Liver (tissue), 9 donors: ENCODE data around the gene SLC45A1. TPM values are rescaled to one million over a fixed set of nuclear protein-coding genes. Genes with fewer than 3 reads are reported as not detected.

ENCODE experiments used
- DNase-seq: peaks from one replicate; pipeline ENCODE4 v3.0.0-alpha.2; 2017; ENCODE audit warnings: low spot score
- H3K27ac ChIP-seq, 2 donors: one replicate each; pipeline ENCODE4 v1.7.0; 2013; ENCODE audit warnings: inconsistent platforms in 2 of 2, low read length in 2 of 2, control low read depth in 1 of 2, low read depth in 1 of 2, mild to moderate bottlenecking in 1 of 2
- H3K27me3 ChIP-seq, 4 donors: one replicate each; pipeline versions ENCODE4 v1.6.1 to v1.7.0; 2013; ENCODE audit warnings: low read length in 3 of 4, inconsistent platforms in 1 of 4, mild to moderate bottlenecking in 1 of 4, moderate library complexity in 1 of 4; ENCODE audit not compliant: control insufficient read depth in 4 of 4, insufficient read depth in 4 of 4
- H3K36me3 ChIP-seq, 4 donors: one replicate each; pipeline versions ENCODE4 v1.6.1 to v1.7.0; 2013; ENCODE audit warnings: low read length in 3 of 4, mild to moderate bottlenecking in 3 of 4, low read depth in 1 of 4, moderate library complexity in 1 of 4; ENCODE audit not compliant: control insufficient read depth in 4 of 4, insufficient read depth in 3 of 4
- H3K4me1 ChIP-seq, 4 donors: one replicate each; pipeline versions ENCODE4 v1.6.1 to v1.7.0; 2013; ENCODE audit warnings: low read length in 3 of 4, mild to moderate bottlenecking in 3 of 4, moderate library complexity in 1 of 4; ENCODE audit not compliant: control insufficient read depth in 4 of 4, insufficient read depth in 4 of 4
- H3K4me3 ChIP-seq, 3 donors: one replicate each; pipeline versions ENCODE4 v1.6.1 to v1.7.0; 2013; ENCODE audit warnings: low read length in 3 of 3, control low read depth in 1 of 3, low read depth in 1 of 3, mild to moderate bottlenecking in 1 of 3
- H3K9ac ChIP-seq, 2 donors: one replicate each; pipeline ENCODE4 v1.7.0; 2013; ENCODE audit warnings: low read length in 2 of 2, mild to moderate bottlenecking in 2 of 2, moderate library complexity in 2 of 2, control low read depth in 1 of 2, low read depth in 1 of 2
- H3K9me3 ChIP-seq, 4 donors: one replicate each; pipeline versions ENCODE4 v1.6.1 to v1.7.0; 2013; ENCODE audit warnings: low read length in 3 of 4; ENCODE audit not compliant: control insufficient read depth in 4 of 4
- CTCF ChIP-seq: fragments of 150-350 bp; IDR thresholded peaks from 2 replicates; pipeline ENCODE4 v1.5.1; 2017; ENCODE audit warnings: improper control_type of control experiment, low read depth, low read length; ENCODE audit not compliant: missing input control
- EGR1 ChIP-seq, 2 donors: IDR thresholded peaks; 2 replicates each; pipeline ENCODE4 v1.6.1; 2016 to 2018; ENCODE audit warnings: antibody characterized with exemption in 2 of 2, low read depth in 2 of 2
- FOXA1 ChIP-seq: IDR thresholded peaks from 2 replicates; pipeline ENCODE4 v1.6.1; 2016; ENCODE audit warnings: antibody characterized with exemption
- FOXA2 ChIP-seq: IDR thresholded peaks from 2 replicates; pipeline ENCODE4 v1.6.1; 2016; ENCODE audit warnings: antibody characterized with exemption
- GABPA ChIP-seq, 2 donors: IDR thresholded peaks in 1 of 2; conservative IDR thresholded peaks in 1 of 2; 2 replicates each; pipeline ENCODE4 v1.6.1; 2016; ENCODE audit warnings: antibody characterized with exemption in 2 of 2, mild to moderate bottlenecking in 1 of 2, moderate library complexity in 1 of 2
- HNF4G ChIP-seq: IDR thresholded peaks from 2 replicates; pipeline ENCODE4 v1.6.1; 2016; ENCODE audit warnings: antibody characterized with exemption
- JUND ChIP-seq, 2 donors: IDR thresholded peaks; 2 replicates each; pipeline ENCODE4 v1.6.1; 2016; ENCODE audit warnings: antibody characterized with exemption in 2 of 2
- MAX ChIP-seq: IDR thresholded peaks from 2 replicates; pipeline ENCODE4 v1.6.1; 2016; ENCODE audit warnings: antibody characterized with exemption
- NR2F2 ChIP-seq: IDR thresholded peaks from 2 replicates; pipeline ENCODE4 v1.6.1; 2016; ENCODE audit warnings: antibody characterized with exemption
- SP1 ChIP-seq: IDR thresholded peaks from 2 replicates; pipeline ENCODE4 v1.6.1; 2018; ENCODE audit warnings: antibody characterized with exemption, mild to moderate bottlenecking
- TAF1 ChIP-seq: conservative IDR thresholded peaks from 2 replicates; pipeline ENCODE4 v1.6.1; 2016; ENCODE audit warnings: antibody characterized with exemption, mild to moderate bottlenecking
- YY1 ChIP-seq: IDR thresholded peaks from 2 replicates; pipeline ENCODE4 v1.6.1; 2016; ENCODE audit warnings: antibody characterized with exemption, mild to moderate bottlenecking
- ZBTB33 ChIP-seq: IDR thresholded peaks from 2 replicates; pipeline ENCODE4 v1.6.1; 2016; ENCODE audit warnings: antibody characterized with exemption
- WGBS: extraction: QIAGEN DNeasy Blood & Tissue Kit; methylation state at CpG from one replicate; pipeline ENCODE4 v1.1.7; 2013; 5-methylcytosine and 5-hydroxymethylcytosine counted together
- polyA plus RNA-seq, 2 donors: library from polyadenylated mRNA; stranded (reverse) in 1 of 2; unstranded in 1 of 2; fragments of 200-250 nt in 1 of 2; fragments of >200 nt in 1 of 2; fragmentation: Nextera tagmentation in 1 of 2; extraction: Ambion mirVana in 1 of 2; gene quantifications; one replicate each; pipeline versions ENCODE4 v1.2.1 to v1.2.3, GENCODE V29; 2013 to 2015
- total RNA-seq, 2 donors: library from RNA; depleted of rRNA; stranded (reverse); fragments of >200 nt; gene quantifications; one replicate each; pipeline ENCODE4 v1.2.3, GENCODE V29; 2014
- TF ChIP-seq, protein P1 (sequence below): IDR thresholded peaks from 2 replicates; pipeline ENCODE4 v1.6.1; 2016; ENCODE audit warnings: antibody characterized with exemption, mild to moderate bottlenecking
- TF ChIP-seq, protein P2 (sequence below): IDR thresholded peaks from 2 replicates; pipeline ENCODE4 v1.6.1; 2016; ENCODE audit warnings: antibody characterized with exemption
- donor health status: healthy.
- donor health status: healthy.
- donor health status: healthy.
- donor health status: healthy.
- donor health status: healthy.

SLC45A1 gene
- total and polyA plus RNA-seq, 4 donors = 0.08 to 0.29 (median 0.14) TPM; not detected in 1

DNA sequence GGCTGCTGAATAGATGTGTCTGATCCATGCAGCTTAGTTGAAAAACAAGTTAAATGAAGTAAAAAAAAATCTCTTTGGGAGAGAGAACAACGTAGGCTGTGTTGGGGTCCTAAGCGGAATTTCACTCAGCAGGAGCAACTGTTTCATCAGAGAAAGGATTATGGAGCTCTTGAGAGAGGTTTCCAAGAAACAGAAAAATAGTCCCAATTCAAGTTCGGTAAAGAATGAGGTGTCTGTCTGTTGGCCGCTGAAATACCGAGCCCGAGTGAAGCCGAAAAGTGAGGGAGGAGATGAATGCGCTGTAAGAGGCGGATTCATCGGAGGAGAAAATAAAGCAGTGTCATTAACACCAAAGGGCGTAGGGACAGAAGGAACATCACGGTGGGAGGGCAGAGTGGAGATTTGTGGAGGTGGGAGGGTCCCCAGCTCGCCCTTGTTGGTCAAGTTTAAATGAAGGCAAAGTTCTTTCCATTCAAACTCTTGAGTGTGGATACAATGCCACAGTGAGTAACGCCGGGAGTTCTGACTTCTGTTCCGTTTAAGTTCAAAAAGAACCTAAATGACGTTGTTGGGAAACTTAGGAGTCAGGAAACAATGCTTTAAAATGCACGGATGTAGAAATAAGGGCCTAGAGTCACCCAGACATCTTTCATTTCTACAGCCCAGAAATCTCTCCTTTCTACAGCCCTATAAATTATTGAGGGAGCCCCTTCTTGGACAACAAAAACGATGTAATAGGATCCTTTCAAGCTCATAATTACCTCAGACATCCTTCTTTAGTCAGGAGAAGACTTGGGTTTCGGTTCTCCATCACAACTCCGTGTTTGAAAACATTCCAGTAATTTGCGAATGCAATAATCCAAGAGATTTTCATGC lies 15.6 kb upstream of the SLC45A1 start:
- Histone ChIP-seq H3K27me3 (no peaks in the 10 kb centered on the region), H3K4me1 (no peaks in the 10 kb centered on the region), H3K36me3 (no peaks in the 10 kb centered on the region), H3K9ac (no peak overlapping the region), H3K9me3 (no peaks in the 10 kb centered on the region), H3K4me3 (no peak overlapping the region), H3K27ac (no peak overlapping the region)
- WGBS = 86% methylated on average over 22 of the region's 22 CpGs
- TF ChIP-seq, protein P1, sequence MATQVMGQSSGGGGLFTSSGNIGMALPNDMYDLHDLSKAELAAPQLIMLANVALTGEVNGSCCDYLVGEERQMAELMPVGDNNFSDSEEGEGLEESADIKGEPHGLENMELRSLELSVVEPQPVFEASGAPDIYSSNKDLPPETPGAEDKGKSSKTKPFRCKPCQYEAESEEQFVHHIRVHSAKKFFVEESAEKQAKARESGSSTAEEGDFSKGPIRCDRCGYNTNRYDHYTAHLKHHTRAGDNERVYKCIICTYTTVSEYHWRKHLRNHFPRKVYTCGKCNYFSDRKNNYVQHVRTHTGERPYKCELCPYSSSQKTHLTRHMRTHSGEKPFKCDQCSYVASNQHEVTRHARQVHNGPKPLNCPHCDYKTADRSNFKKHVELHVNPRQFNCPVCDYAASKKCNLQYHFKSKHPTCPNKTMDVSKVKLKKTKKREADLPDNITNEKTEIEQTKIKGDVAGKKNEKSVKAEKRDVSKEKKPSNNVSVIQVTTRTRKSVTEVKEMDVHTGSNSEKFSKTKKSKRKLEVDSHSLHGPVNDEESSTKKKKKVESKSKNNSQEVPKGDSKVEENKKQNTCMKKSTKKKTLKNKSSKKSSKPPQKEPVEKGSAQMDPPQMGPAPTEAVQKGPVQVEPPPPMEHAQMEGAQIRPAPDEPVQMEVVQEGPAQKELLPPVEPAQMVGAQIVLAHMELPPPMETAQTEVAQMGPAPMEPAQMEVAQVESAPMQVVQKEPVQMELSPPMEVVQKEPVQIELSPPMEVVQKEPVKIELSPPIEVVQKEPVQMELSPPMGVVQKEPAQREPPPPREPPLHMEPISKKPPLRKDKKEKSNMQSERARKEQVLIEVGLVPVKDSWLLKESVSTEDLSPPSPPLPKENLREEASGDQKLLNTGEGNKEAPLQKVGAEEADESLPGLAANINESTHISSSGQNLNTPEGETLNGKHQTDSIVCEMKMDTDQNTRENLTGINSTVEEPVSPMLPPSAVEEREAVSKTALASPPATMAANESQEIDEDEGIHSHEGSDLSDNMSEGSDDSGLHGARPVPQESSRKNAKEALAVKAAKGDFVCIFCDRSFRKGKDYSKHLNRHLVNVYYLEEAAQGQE = no peak
- no peak for TF ChIP-seq SP1
- no peak for TF ChIP-seq ZBTB33
- no peak for TF ChIP-seq HNF4G
- no peak for TF ChIP-seq GABPA (IDR thresholded peaks at IDR 0.05 in 1 of 2, conservative IDR thresholded peaks at IDR 0.05 in 1 of 2)
- no peak for TF ChIP-seq TAF1
- no peak for TF ChIP-seq FOXA2
- no peak for TF ChIP-seq NR2F2
- TF ChIP-seq JUND (IDR thresholded peaks at IDR 0.05) = no peak
- TF ChIP-seq, protein P2, sequence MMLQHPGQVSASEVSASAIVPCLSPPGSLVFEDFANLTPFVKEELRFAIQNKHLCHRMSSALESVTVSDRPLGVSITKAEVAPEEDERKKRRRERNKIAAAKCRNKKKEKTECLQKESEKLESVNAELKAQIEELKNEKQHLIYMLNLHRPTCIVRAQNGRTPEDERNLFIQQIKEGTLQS = no peak
- TF ChIP-seq EGR1 (IDR thresholded peaks at IDR 0.05; ENCODE audit: low read depth in 2 of 2) = no peak
- TF ChIP-seq MAX = no peak
- no peak for TF ChIP-seq YY1
- no peak for TF ChIP-seq FOXA1
- TF ChIP-seq CTCF = no peak
- no peak for DNase-seq
